ENCODE data around the gene LIMCH1. TPM values are rescaled to one million over a fixed set of nuclear protein-coding genes. Genes with fewer than 3 reads are reported as not detected.

LIMCH1 gene
- total and polyA plus RNA-seq, 2 of the 8 experiments (the other 6 are each of a cell fraction or from before 2014, with no cell fraction given) = 2.7 to 3.0 TPM

GRCh38 chr4:41602113-41602512 lies 64.2 kb downstream of the LIMCH1 start (continued):
- no peak for TF ChIP-seq CTCF (IDR thresholded peaks at IDR 0.05; ENCODE audit: control extremely low read depth in 1 of 3, insufficient read depth in 1 of 3, low read depth in 1 of 3, low read length in 3 of 3)
- no peak for TF ChIP-seq POLR2AphosphoS5 (IDR thresholded peaks at IDR 0.05; ENCODE audit: low read depth, low read length)
- TF ChIP-seq RFX5 (IDR thresholded peaks at IDR 0.05; ENCODE audit: borderline replicate concordance, low read depth, low read length) = no peak
